GM12878 (cell line): ENCODE data around the gene GSG1L. TPM values are rescaled to one million over a fixed set of nuclear protein-coding genes. Genes with fewer than 3 reads are reported as not detected.

Experiments
- ATAC-seq: fragments of 200-7000 bp; cut with Tn5 transposase; 3 replicates; pipeline ENCODE4 v1.9.1; 2020; ENCODE audit warnings: mild to moderate bottlenecking, moderate library complexity
- BruUV-seq: library from RNA; stranded (reverse); fragments of 400-500 nt; replicated peaks from 2 replicates; lab custom pipeline; 2021; lab: Mats Ljungman, UMichigan
- CTCF ChIA-PET: fragments of 300-600 bp; sonication (Branson Sonifier 250); formaldehyde crosslinking; extraction: SDS; loops from one replicate; lab custom pipeline; 2021; ENCODE audit warnings: inconsistent platforms; lab: Yijun Ruan, JAX
- POLR2A ChIA-PET: fragments of 350-600 bp; formaldehyde crosslinking; extraction: SDS; loops from one replicate; lab custom pipeline; 2021; ENCODE audit warnings: inconsistent platforms; lab: Charles Lee
- RAD21 ChIA-PET: fragments of 300-600 bp; sonication (Branson Sonifier 250); formaldehyde crosslinking; loops from one replicate; lab custom pipeline; 2023; ENCODE audit warnings: antibody characterized with exemption; ENCODE audit not compliant: unreplicated experiment; lab: Charles Lee
- SMC1A ChIA-PET: fragments of 300-600 bp; sonication (Branson Sonifier 250); formaldehyde crosslinking; loops from one replicate; lab custom pipeline; 2023; ENCODE audit not compliant: unreplicated experiment, uncharacterized antibody; lab: Charles Lee
- DNase-seq: peaks from one replicate; pipeline ENCODE4 v3.0.0-alpha.2; 2011; ENCODE audit warnings: low read depth, low spot score
- FAIRE-seq: peaks from 3 replicates; lab custom pipeline; 2011; peaks lifted over from hg19 to GRCh38; lab: Jason Lieb, UNC
- H2AFZ ChIP-seq: 2 replicates; pipeline ENCODE4 v1.6.0; 2011; ENCODE audit warnings: low read depth, low read length, control low read depth; ENCODE audit not compliant: control insufficient read depth
- H3K27ac ChIP-seq: 2 replicates; pipeline ENCODE4 v1.5.1; 2011; ENCODE audit warnings: control low read depth; ENCODE audit not compliant: control insufficient read depth, insufficient read depth
- H3K27me3 ChIP-seq, 2 experiments: replicated peaks in 1 of 2; 2 replicates each; pipeline versions ENCODE4 v1.6.0 to v1.6.1; 2011; ENCODE audit warnings: low read length in 1 of 2; ENCODE audit not compliant: control insufficient read depth in 2 of 2, insufficient read depth in 2 of 2
- H3K36me3 ChIP-seq, 2 experiments: 2 replicates each; pipeline ENCODE4 v1.5.1; 2011; ENCODE audit warnings: low read length in 1 of 2; ENCODE audit not compliant: control insufficient read depth in 2 of 2, insufficient read depth in 2 of 2
- H3K4me1 ChIP-seq: 2 replicates; pipeline ENCODE4 v1.6.1; 2011; ENCODE audit warnings: mild to moderate bottlenecking, low read length, moderate library complexity, mixed read lengths; ENCODE audit not compliant: control insufficient read depth, insufficient read depth
- H3K4me2 ChIP-seq: 2 replicates; pipeline ENCODE4 v1.6.0; 2011; ENCODE audit warnings: control low read depth; ENCODE audit not compliant: control insufficient read depth, insufficient read depth
- H3K4me3 ChIP-seq: fragments of 200-600 bp; sonication (generic); 2 replicates; pipeline ENCODE4 v1.5.1; 2016
- H3K79me2 ChIP-seq: 2 replicates; pipeline ENCODE4 v1.6.0; 2011; ENCODE audit warnings: low read length; ENCODE audit not compliant: control insufficient read depth, insufficient read depth
- H3K9ac ChIP-seq: 2 replicates; pipeline ENCODE4 v1.8.0; 2011; ENCODE audit warnings: low read length, control low read depth, mixed read lengths; ENCODE audit not compliant: control insufficient read depth, insufficient read depth
- H3K9me3 ChIP-seq: replicated peaks from 3 replicates; pipeline ENCODE4 v1.5.1; 2011; ENCODE audit warnings: mild to moderate bottlenecking, low read length; ENCODE audit not compliant: control insufficient read depth, insufficient read depth
- H4K20me1 ChIP-seq: 2 replicates; pipeline ENCODE4 v1.6.0; 2011; ENCODE audit not compliant: control insufficient read depth, insufficient read depth
- EP300 ChIP-seq, 2 experiments: fragments of 150-350 bp in 1 of 2; IDR thresholded peaks; 2 replicates each; pipeline ENCODE4 v1.6.1; 2011 to 2012; ENCODE audit warnings: low read depth in 2 of 2, low read length in 2 of 2, borderline replicate concordance in 1 of 2, improper control_type of control experiment in 1 of 2, inconsistent platforms in 1 of 2; ENCODE audit not compliant: control insufficient read depth in 1 of 2
- IKZF2 ChIP-seq, 2 experiments: fragments of 450-650 bp; IDR thresholded peaks; 2 replicates each; pipeline ENCODE4 v1.6.1; 2017; ENCODE audit warnings: mild to moderate bottlenecking in 2 of 2, moderate library complexity in 2 of 2
- KLF5 ChIP-seq: fragments of 450-650 bp; IDR thresholded peaks from 2 replicates; pipeline ENCODE4 v1.6.1; 2014; ENCODE audit warnings: mild to moderate bottlenecking; ENCODE audit not compliant: partially characterized antibody
- PRDM15 ChIP-seq: fragments of 450-650 bp; formaldehyde crosslinking; IDR thresholded peaks from 2 replicates; pipeline ENCODE4 v1.4.0; 2020; ENCODE audit warnings: mild to moderate bottlenecking, moderate library complexity
- STAT1 ChIP-seq: fragments of 450-650 bp; conservative IDR thresholded peaks from 2 replicates; pipeline ENCODE4 v1.6.1; 2014; ENCODE audit warnings: antibody characterized with exemption, mild to moderate bottlenecking
- WGBS: methylation state at CpG from one replicate; pipeline ENCODE4 v1.1.6; 2016; ENCODE audit warnings: low lambda C conversion rate; ENCODE audit not compliant: insufficient replicate concordance, insufficient coverage; ENCODE audit errors: missing lambda C conversion rate; 5-methylcytosine and 5-hydroxymethylcytosine counted together
- in situ Hi-C: fragments of 300-500 bp; cut with MboI; formaldehyde crosslinking; loops from 9 replicates; pipeline ENCODE4 v1.14.3; 2018; ENCODE audit warnings: mixed read lengths
- intact Hi-C: fragments of 100-400 bp; cut with micrococcal nuclease; formaldehyde crosslinking; loops from one replicate; pipeline ENCODE4 v1.14.2; 2022; ENCODE audit not compliant: unreplicated experiment
- polyA plus RNA-seq, 11 experiments: library from polyadenylated mRNA; depleted of rRNA in 4 of 11; unstranded in 6 of 11; stranded (reverse) in 5 of 11; fragments of >200 nt; fragmentation: Nextera tagmentation in 4 of 11; fragmentation: Illumina TruSeq in 1 of 11; extraction: Ambion mirVana in 4 of 11; extraction: Trizol in 1 of 11; gene quantifications; 1 replicate in 1 of 11; 2 replicates in 10 of 11; pipeline versions ENCODE4 v1.2.1 to v1.2.3, GENCODE V29; 2011 to 2016; ENCODE audit warnings: inconsistent platforms in 2 of 11, missing spikeins in 2 of 11, low read depth in 1 of 11
- total RNA-seq, 4 experiments: library from RNA; depleted of rRNA in 3 of 4; stranded (reverse); fragments of >200 nt in 3 of 4; fragmentation: Illumina TruSeq in 1 of 4; extraction: Trizol in 1 of 4; gene quantifications; 2 replicates each; pipeline versions ENCODE4 v1.2.1 to v1.2.3, GENCODE V29; 2013 to 2021
- TF ChIP-seq, protein P1 (sequence below): fragments of 450-650 bp; IDR thresholded peaks from 2 replicates; pipeline ENCODE4 v1.6.1; 2016; ENCODE audit warnings: mild to moderate bottlenecking

The GSG1L gene
- total and polyA plus RNA-seq, 10 of the 15 experiments (the other 5 are each of a cell fraction or from before 2014, with no cell fraction given): not detected

DNA sequence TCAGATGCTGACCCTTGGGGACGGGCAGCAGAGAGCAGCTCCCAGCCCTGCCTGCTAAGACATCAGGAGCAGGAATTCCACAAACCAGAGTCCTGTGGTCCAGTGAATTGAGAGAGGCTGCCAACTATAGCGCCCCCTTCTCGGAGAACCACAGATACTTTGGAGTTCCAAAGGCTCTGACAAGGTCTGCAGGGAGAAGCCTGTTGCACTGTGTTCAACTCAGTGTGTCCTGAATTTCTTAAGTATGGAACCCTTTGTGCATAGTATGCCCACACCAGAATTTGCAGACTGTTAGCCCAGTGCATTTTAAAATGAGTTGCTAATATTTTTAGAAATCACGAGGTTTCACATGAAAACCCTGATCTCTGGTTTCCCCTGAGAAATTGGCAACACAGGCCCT lies 290.2 kb downstream of the GSG1L start:
- no peaks in the 10 kb centered on the region; a peak in 1 of 4 replicates for H3K36me3 ChIP-seq
- ChIA-PET RAD21 (no interaction called here), CTCF (no interaction called here), SMC1A (no interaction called here), POLR2A (no interaction called here)
- TF ChIP-seq PRDM15 (CRISPR knock-in tag): no peak
- no TSS peak for BruUV-seq
- H3K79me2 ChIP-seq: no peaks in the 10 kb centered on the region
- ATAC-seq (no peak), DNase-seq (no peak), FAIRE-seq (no peak)
- H3K9ac ChIP-seq: no peak overlapping the region
- H3K4me1 ChIP-seq: no peaks in the 10 kb centered on the region
- no peaks in the 10 kb centered on the region for H3K9me3 ChIP-seq
- in situ Hi-C loops (no loop called here), intact Hi-C loops (no loop called here)
- H3K27me3 ChIP-seq: no peaks in the 10 kb centered on the region
- H2AFZ ChIP-seq: no peak overlapping the region
- H4K20me1 ChIP-seq: no peaks in the 10 kb centered on the region
- WGBS: 96% methylated on average over 4 of the region's 4 CpGs
- no peak overlapping the region for H3K27ac ChIP-seq
- H3K4me3 ChIP-seq: no peak overlapping the region
- H3K4me2 ChIP-seq: no peak overlapping the region

DNA sequence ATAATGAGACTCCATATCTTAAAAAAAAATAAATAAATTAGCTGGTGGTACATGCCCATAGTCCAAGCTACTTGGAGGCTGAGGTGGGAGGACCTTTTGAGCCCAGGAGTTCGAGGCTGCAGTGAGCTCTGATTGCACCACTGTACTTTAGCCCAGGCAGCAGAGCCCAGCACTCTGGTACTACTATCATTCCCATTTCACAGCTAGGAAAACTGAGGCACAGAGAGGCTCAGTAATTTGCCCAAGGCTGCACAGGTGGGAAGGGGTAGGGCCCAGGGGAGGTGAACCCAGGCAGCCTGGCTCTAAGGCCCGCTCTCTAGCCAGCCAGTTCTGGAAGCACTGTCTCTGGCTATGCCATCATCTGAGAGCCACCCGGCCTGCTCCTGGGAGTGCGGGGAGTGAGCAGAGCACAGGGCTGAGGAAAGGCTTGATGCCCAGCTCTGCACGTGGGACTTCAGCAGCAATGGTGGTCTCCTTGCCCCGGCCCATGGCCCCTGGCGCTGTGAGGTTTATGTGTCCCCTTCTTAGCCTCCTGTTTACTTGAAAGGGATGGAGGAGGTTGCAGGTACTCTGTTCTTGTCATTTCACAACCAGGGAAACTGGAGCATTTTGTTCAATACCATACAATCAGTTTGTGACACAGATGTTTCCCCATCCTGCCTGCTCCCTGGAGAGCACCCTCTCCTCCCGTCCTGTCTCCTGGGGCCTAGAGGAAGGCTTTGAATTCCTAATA lies 291.3 kb downstream of the GSG1L start:
- Histone ChIP-seq H3K4me2 (no peak overlapping the region), H4K20me1 (no peaks in the 10 kb centered on the region), H3K27ac (no peak overlapping the region), H3K4me3 (no peak overlapping the region), H2AFZ (no peak overlapping the region), H3K36me3 (no peaks in the 10 kb centered on the region; a peak in 1 of 4 replicates), H3K4me1 (no peaks in the 10 kb centered on the region), H3K27me3 (no peaks in the 10 kb centered on the region), H3K79me2 (no peaks in the 10 kb centered on the region), H3K9ac (no peak overlapping the region), H3K9me3 (no peaks in the 10 kb centered on the region)
- intact Hi-C loops (no loop called here), in situ Hi-C loops (no loop called here)
- ChIA-PET RAD21 (no interaction called here), SMC1A (no interaction called here), POLR2A (no interaction called here), CTCF (no interaction called here)
- no peak for FAIRE-seq
- 74% methylated on average over 8 of the region's 8 CpGs for WGBS
- no TSS peak for BruUV-seq
- ATAC-seq: no peak
- DNase-seq: no peak
- no peak for TF ChIP-seq STAT1
- TF ChIP-seq KLF5: no peak
- TF ChIP-seq IKZF2 (IDR thresholded peaks at IDR 0.05): no peak
- no peak for TF ChIP-seq EP300 (IDR thresholded peaks at IDR 0.05; ENCODE audit: borderline replicate concordance in 1 of 2, control insufficient read depth in 1 of 2, low read depth in 2 of 2, low read length in 2 of 2)
- TF ChIP-seq, protein P1, sequence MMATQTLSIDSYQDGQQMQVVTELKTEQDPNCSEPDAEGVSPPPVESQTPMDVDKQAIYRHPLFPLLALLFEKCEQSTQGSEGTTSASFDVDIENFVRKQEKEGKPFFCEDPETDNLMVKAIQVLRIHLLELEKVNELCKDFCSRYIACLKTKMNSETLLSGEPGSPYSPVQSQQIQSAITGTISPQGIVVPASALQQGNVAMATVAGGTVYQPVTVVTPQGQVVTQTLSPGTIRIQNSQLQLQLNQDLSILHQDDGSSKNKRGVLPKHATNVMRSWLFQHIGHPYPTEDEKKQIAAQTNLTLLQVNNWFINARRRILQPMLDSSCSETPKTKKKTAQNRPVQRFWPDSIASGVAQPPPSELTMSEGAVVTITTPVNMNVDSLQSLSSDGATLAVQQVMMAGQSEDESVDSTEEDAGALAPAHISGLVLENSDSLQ: no peak
